ENCODE results near the gene STOX1. TPM values are rescaled to one million over a fixed set of nuclear protein-coding genes. Genes with fewer than 3 reads are reported as not detected.
"Not testable (repeated sequence)": the region's sequence is repeated elsewhere in the genome, so short reads cannot be mapped to it uniquely, and the experiment has no call there.

Gene STOX1
- total RNA-seq, 1 donor from 2014 or later, result 8.7 TPM

DNA sequence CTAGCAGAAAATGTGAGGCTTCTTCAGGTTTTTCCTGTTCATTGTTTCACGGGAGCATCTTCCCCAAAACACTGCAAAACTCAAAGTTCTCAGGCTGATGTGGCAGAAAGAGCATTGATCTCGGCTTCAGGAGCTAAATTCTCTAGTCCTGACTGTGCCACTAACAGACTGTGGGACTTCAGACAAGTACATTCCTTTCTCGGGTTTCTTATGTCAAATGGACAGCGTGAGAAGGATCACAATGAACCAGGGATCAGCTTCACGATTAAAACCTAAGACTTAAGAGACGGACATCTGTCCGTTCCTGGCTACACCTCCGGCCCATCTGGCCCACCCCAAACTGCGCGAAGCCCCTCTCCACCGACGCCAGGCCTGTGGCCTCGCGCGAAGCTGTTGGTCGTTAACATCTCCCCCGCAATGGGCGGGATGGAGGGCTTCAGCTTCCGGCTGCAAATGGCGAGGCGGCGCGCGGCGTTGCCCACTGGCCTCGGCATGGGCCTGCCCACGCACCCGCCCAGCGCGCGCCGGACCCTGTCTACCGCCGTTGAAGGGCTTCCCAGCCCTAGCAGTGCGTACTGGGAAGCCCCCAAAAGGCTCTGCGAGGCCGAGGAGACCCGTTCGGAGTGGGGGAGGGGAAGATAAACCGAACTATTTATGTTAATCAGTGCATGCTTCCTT is 73.2 kb downstream of the STOX1 start:
- Mint-ChIP-seq H3K4me1 (peaks cover 49% of the 10 kb centered on the region), H3K27me3 (ENCODE audit: low read depth) (no peaks in the 10 kb centered on the region), H3K9me3 (no peaks in the 10 kb centered on the region), H3K36me3 (ENCODE audit: low read depth) (no peaks in the 10 kb centered on the region), H3K4me3 (peak overlapping the region; percentile 99), H3K27ac (ENCODE audit: unreplicated experiment) (peak overlapping the region; percentile 99)
- no peak for DNase-seq (ENCODE audit: low read depth, low spot score)
- TF ChIP-seq, protein P1, sequence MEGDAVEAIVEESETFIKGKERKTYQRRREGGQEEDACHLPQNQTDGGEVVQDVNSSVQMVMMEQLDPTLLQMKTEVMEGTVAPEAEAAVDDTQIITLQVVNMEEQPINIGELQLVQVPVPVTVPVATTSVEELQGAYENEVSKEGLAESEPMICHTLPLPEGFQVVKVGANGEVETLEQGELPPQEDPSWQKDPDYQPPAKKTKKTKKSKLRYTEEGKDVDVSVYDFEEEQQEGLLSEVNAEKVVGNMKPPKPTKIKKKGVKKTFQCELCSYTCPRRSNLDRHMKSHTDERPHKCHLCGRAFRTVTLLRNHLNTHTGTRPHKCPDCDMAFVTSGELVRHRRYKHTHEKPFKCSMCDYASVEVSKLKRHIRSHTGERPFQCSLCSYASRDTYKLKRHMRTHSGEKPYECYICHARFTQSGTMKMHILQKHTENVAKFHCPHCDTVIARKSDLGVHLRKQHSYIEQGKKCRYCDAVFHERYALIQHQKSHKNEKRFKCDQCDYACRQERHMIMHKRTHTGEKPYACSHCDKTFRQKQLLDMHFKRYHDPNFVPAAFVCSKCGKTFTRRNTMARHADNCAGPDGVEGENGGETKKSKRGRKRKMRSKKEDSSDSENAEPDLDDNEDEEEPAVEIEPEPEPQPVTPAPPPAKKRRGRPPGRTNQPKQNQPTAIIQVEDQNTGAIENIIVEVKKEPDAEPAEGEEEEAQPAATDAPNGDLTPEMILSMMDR (conservative IDR thresholded peaks at IDR 0.05), result no peak

DNA sequence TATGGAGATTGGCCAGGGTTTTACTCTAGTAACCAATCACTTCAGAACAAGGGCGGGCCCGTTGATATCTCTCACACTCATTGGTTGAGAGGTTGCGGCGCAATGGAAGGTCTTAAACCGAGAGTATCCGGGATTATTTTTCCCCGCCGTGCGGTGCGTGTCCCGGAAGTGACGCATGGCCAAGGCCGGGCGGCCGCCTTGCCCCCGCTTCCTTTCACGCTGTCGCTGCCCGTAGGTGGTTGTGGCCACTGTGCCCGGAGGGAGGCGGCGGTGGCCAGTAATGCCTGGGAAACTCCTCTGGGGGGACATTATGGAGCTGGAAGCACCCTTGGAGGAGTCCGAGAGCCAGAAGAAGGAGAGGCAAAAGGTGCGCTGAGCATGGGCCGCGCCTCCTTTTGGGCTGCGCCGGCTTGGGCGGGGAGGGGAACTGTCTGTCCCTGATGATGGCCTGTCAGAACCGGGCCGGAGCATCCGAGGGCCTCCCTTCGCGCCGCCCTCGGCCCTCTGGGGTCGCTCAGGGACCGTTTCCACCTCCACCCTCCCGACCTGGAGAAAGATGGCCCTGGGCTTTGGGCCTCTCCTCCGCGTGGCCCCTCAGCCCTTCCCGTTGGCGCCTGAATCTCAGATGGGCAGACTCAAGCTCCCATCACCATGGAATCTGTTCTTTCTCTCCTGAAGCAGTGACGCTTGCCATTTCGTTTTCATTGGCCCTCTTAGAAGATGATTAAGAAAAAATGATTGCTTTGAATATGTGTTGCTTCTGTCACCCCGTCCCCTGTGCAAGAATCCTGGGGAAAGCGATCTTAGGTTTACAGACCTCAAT is 74.0 kb downstream of the STOX1 start, which contains the start of gene DDX50:
Gene DDX50, plus strand, starts transcription at position 211 of the 823 bp plus-strand sequence. Its CDS starts 70 bp downstream, at position 281.
- peaks cover 52% of the 10 kb centered on the region for H3K4me1 Mint-ChIP-seq
- H3K36me3 Mint-ChIP-seq (ENCODE audit: low read depth), result peaks cover 2% of the 10 kb centered on the region
- no peaks in the 10 kb centered on the region for H3K27me3 Mint-ChIP-seq (ENCODE audit: low read depth)
- peak within 1 kb of the TSS; percentile 99 for H3K4me3 Mint-ChIP-seq
- H3K27ac Mint-ChIP-seq (ENCODE audit: unreplicated experiment), result peak within 1 kb of the TSS; percentile 99
- TF ChIP-seq, protein P1 (conservative IDR thresholded peaks at IDR 0.05), result peak; percentile 41
- peak; percentile 91 for DNase-seq (ENCODE audit: low read depth, low spot score)
- no peaks in the 10 kb centered on the region for H3K9me3 Mint-ChIP-seq

DNA sequence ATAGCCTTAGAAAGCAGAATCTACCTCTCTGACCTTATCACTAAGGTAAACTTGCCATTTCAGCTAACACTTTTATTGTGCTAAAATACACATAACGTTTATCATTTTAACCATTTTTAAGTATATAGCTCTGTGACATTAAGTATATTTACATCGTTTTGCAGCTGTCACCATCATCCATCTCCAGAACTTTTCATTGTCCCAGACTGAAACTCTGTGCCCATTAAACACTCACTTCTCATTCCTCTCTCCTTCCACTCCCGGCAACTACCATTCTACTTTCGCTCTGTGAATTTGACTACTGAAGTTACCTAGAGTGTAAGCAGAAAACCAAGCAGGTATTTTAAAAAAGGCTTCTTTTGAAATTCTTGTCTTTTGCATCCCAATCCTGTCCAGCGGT is 75.1 kb downstream of the STOX1 start:
- Mint-ChIP-seq H3K4me3 (peak overlapping the region; percentile 99), H3K36me3 (ENCODE audit: low read depth) (peaks cover 9% of the 10 kb centered on the region), H3K27ac (ENCODE audit: unreplicated experiment) (peak overlapping the region; percentile 91), H3K9me3 (no peaks in the 10 kb centered on the region), H3K4me1 (peaks cover 52% of the 10 kb centered on the region), H3K27me3 (ENCODE audit: low read depth) (no peaks in the 10 kb centered on the region)
- DNase-seq (ENCODE audit: low read depth, low spot score), result no peak
- TF ChIP-seq, protein P1 (conservative IDR thresholded peaks at IDR 0.05), result no peak

DNA sequence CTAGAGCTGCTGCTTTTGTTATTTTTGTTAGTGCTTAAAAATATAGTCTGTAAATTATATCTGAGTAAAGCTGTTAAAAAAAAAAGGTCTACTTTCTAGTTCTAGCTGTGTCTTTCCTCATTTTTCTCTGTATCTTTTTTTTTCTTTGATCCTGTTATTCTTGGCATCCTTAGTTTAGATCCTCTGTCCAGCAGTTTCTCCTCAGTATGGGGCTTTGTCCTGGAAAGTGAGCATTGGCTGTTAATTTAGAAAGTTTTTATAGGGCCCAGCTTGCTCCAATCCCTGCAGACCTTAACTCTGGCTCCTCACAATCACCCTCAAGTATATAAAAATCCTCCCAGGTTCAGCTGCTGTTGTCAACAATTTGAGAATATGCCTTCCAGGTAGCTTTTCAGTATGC is 97.3 kb downstream of the STOX1 start:
- Mint-ChIP-seq H3K9me3 (no peaks in the 10 kb centered on the region), H3K4me3 (no peak overlapping the region), H3K4me1 (no peaks in the 10 kb centered on the region), H3K27ac (ENCODE audit: unreplicated experiment) (no peak overlapping the region), H3K27me3 (ENCODE audit: low read depth) (no peaks in the 10 kb centered on the region), H3K36me3 (ENCODE audit: low read depth) (peaks cover 13% of the 10 kb centered on the region)
- TF ChIP-seq, protein P1 (conservative IDR thresholded peaks at IDR 0.05), result no peak
- DNase-seq (ENCODE audit: low read depth, low spot score), result no peak

DNA sequence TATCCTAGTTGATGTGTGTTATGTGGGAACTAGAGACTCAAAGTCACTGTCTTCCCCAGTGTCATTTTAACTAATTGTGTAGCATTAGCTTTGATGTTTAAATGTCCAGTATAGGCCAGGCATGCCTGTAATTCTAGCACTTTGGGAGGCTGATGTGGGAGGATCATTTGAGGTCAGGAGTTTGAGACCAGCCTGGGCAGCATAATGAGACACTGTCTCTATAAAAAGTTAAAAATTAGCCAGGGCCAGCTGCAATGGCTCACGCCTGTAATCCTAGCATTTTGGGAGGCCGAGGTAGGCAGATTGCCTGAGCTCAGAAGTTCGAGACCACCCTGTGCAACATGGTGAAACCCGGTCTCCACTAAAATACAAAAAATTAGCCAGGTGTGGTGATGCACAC is 98.2 kb downstream of the STOX1 start:
- H3K4me3 Mint-ChIP-seq, result no peak overlapping the region
- no peaks in the 10 kb centered on the region for H3K27me3 Mint-ChIP-seq (ENCODE audit: low read depth)
- no peaks in the 10 kb centered on the region for H3K4me1 Mint-ChIP-seq
- no peaks in the 10 kb centered on the region for H3K9me3 Mint-ChIP-seq
- no peak overlapping the region for H3K27ac Mint-ChIP-seq (ENCODE audit: unreplicated experiment)
- no peak for DNase-seq (ENCODE audit: low read depth, low spot score)
- peaks cover 17% of the 10 kb centered on the region for H3K36me3 Mint-ChIP-seq (ENCODE audit: low read depth)
- TF ChIP-seq, protein P1 (conservative IDR thresholded peaks at IDR 0.05), result no peak

DNA sequence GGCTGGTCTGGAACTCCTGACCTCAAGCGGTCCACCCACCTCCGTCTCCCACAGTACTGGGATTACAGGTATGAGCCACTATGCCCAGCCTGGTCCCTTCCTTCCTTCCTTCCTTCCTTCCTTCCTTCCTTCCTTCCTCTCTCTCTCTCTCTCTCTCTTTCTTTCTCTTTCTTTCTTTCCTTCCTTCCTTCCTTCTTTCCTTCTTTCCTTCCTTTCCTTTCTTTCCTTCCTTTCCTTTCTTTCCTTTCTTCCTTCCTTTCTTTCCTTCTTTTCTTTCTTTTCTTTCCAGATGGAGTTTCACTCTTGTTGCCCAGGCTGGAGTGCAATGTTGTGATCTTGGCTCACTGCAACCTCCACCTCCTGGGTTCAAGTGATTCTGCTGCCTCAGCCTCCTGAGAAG is 101.8 kb downstream of the STOX1 start:
- not testable (repeated sequence) for H3K4me3 Mint-ChIP-seq; DNase-seq (ENCODE audit: low read depth, low spot score); H3K27me3 Mint-ChIP-seq (ENCODE audit: low read depth); H3K9me3 Mint-ChIP-seq; H3K4me1 Mint-ChIP-seq
- Mint-ChIP-seq H3K36me3 (ENCODE audit: low read depth) (peaks cover 14% of the 10 kb centered on the region), H3K27ac (ENCODE audit: unreplicated experiment) (peak overlapping the region; percentile 35)

DNA sequence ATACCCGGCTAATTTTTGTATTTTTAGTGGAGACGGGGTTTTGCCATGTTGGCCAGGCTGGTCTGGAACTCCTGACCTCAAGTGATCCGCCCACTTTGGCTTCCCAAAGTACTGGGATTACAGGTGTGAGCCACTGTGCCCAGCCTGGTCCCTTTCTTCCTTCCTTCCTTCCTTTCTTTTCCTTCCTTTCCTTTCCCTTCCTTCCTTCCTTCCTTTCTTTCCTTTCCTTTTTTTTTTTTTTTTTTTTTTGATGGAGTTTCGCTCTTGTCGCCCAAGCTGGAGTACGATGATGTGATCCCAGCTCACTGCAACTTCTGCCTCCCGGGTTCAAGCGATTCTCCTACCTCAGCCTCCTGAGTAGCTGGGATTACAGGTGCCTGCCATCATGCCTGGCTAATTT is 102.6 kb downstream of the STOX1 start:
- not testable (repeated sequence) for H3K27me3 Mint-ChIP-seq (ENCODE audit: low read depth); H3K4me3 Mint-ChIP-seq; H3K27ac Mint-ChIP-seq (ENCODE audit: unreplicated experiment); H3K9me3 Mint-ChIP-seq; DNase-seq (ENCODE audit: low read depth, low spot score); H3K4me1 Mint-ChIP-seq
- peaks cover 12% of the 10 kb centered on the region for H3K36me3 Mint-ChIP-seq (ENCODE audit: low read depth)

DNA sequence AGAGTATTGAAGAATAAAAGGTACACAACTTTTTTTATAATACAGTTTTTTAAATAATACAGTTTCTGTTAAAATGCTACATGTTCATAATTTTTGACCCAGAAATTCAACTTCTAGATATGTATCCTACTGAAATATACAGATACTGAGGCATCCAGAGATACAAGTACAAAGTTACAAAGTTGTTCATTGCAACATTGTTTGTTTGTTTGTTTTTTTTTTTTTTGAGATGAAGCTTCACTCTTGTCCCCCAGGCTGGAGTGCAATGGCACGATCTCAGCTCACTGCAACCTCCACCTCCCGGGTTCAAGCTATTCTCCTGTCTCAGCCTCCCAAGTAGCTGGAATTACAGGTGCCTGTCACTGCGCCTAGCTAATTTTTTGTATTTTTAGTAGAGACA is 105.5 kb downstream of the STOX1 start:
- not testable (repeated sequence) for H3K27me3 Mint-ChIP-seq (ENCODE audit: low read depth); DNase-seq (ENCODE audit: low read depth, low spot score); H3K4me3 Mint-ChIP-seq; H3K9me3 Mint-ChIP-seq; H3K27ac Mint-ChIP-seq (ENCODE audit: unreplicated experiment); H3K36me3 Mint-ChIP-seq (ENCODE audit: low read depth); H3K4me1 Mint-ChIP-seq
